MCF 10A (cell line): ENCODE results near the gene NDUFAF4. TPM values are rescaled to one million over a fixed set of nuclear protein-coding genes. Genes with fewer than 3 reads are reported as not detected.

Source experiments
- BruUV-seq: library from RNA; stranded (reverse); fragments of 400-500 nt; replicated peaks from 2 replicates; lab custom pipeline; 2021; lab: Mats Ljungman, UMichigan
- CTCF ChIA-PET: fragments of 300-600 bp; sonication (Branson Sonifier 250); formaldehyde crosslinking; extraction: SDS; loops from one replicate; lab custom pipeline; 2021; ENCODE audit warnings: antibody characterized with exemption, inconsistent platforms; lab: Yijun Ruan, JAX
- POLR2A ChIA-PET: fragments of 300-600, 350-650 bp; sonication (Branson Sonifier 250); formaldehyde crosslinking; extraction: SDS; loops from one replicate; lab custom pipeline; 2020; ENCODE audit warnings: antibody characterized with exemption, inconsistent platforms; lab: Yijun Ruan, JAX
- DNase-seq: peaks from one replicate; pipeline ENCODE4 v3.0.0-alpha.2; 2018; ENCODE audit not compliant: unreplicated experiment
- H3K27ac Mint-ChIP-seq: one replicate; pipeline ENCODE4 v1.8.0; 2022; ENCODE audit warnings: mild to moderate bottlenecking, low read depth, mixed read lengths; ENCODE audit not compliant: unreplicated experiment
- H3K27me3 Mint-ChIP-seq: one replicate; pipeline ENCODE4 v1.8.0; 2022; ENCODE audit warnings: mixed read lengths; ENCODE audit not compliant: insufficient read depth, unreplicated experiment
- H3K36me3 Mint-ChIP-seq: one replicate; pipeline ENCODE4 v1.8.0; 2022; ENCODE audit warnings: mild to moderate bottlenecking, moderate library complexity, mixed read lengths; ENCODE audit not compliant: insufficient read depth, unreplicated experiment
- H3K4me1 Mint-ChIP-seq: one replicate; pipeline ENCODE4 v1.8.0; 2022; ENCODE audit warnings: mixed read lengths; ENCODE audit not compliant: insufficient read depth, unreplicated experiment
- H3K4me3 Mint-ChIP-seq: one replicate; pipeline ENCODE4 v1.8.0; 2022; ENCODE audit warnings: mild to moderate bottlenecking, moderate library complexity, mixed read lengths; ENCODE audit not compliant: unreplicated experiment
- H3K9me3 Mint-ChIP-seq: one replicate; pipeline ENCODE4 v1.8.0; 2022; ENCODE audit warnings: mixed read lengths; ENCODE audit not compliant: unreplicated experiment
- CTCF ChIP-seq: fragments of 200-600 bp; IDR thresholded peaks from one replicate; pipeline ENCODE4 v1.8.0; 2022; ENCODE audit warnings: antibody characterized with exemption, mild to moderate bottlenecking; ENCODE audit not compliant: unreplicated experiment
- intact Hi-C: fragments of 100-400 bp; cut with micrococcal nuclease; formaldehyde crosslinking; loops from 2 replicates; pipeline ENCODE4 v1.14.1; 2022
- total RNA-seq: library from RNA; stranded (reverse); gene quantifications from 2 replicates; pipeline ENCODE4 v1.2.3, GENCODE V29; 2022

Gene NDUFAF4
- total RNA-seq, 1 experiment from 2014 or later = 42.5 TPM

GRCh38 chr6:96878143-96878542, 19.5 kb downstream of the NDUFAF4 start:
- Mint-ChIP-seq H3K4me3 (no peak overlapping the region), H3K27me3 (peaks cover 48% of the 10 kb centered on the region), H3K9me3 (no peaks in the 10 kb centered on the region), H3K36me3 (no peaks in the 10 kb centered on the region), H3K27ac (no peak overlapping the region), H3K4me1 (no peaks in the 10 kb centered on the region)
- BruUV-seq = no TSS peak
- ChIA-PET POLR2A (no interaction called here), CTCF (interaction anchor here (0.9 to 1.2 kb wide), 2 partner anchors 182 to 483 kb away, joined by 3 read pairs; no protein-coding TSS in a partner anchor)
- intact Hi-C loops = no loop called here
- DNase-seq = no peak
- TF ChIP-seq CTCF = no peak

GRCh38 chr6:96876886-96877545, 20.7 kb downstream of the NDUFAF4 start:
- DNase-seq = no peak
- TF ChIP-seq CTCF = no peak
- Mint-ChIP-seq H3K9me3 (no peaks in the 10 kb centered on the region), H3K27me3 (peaks cover 49% of the 10 kb centered on the region), H3K27ac (no peak overlapping the region), H3K36me3 (no peaks in the 10 kb centered on the region), H3K4me3 (no peak overlapping the region), H3K4me1 (no peaks in the 10 kb centered on the region)
- intact Hi-C loops = no loop called here
- ChIA-PET POLR2A (no interaction called here), CTCF (interaction anchor here (0.6 to 1.4 kb wide), 3 partner anchors 12 to 183 kb away, joined by 3 read pairs; no protein-coding TSS in a partner anchor)
- no TSS peak for BruUV-seq

- Mint-ChIP-seq H3K27ac (no peak overlapping the region), H3K36me3 (no peaks in the 10 kb centered on the region), H3K27me3 (peaks cover 78% of the 10 kb centered on the region), H3K9me3 (no peaks in the 10 kb centered on the region), H3K4me1 (no peaks in the 10 kb centered on the region), H3K4me3 (no peak overlapping the region)
- CTCF ChIA-PET = no interaction called here
- no peak for DNase-seq
- TF ChIP-seq CTCF = no peak
- intact Hi-C loops = no loop called here
- POLR2A ChIA-PET = no interaction called here
- BruUV-seq = no TSS peak
Measured at GRCh38 chr6:96872976-96873375, 24.7 kb downstream of the NDUFAF4 start.

GRCh38 chr6:96865055-96865405, 32.7 kb downstream of the NDUFAF4 start:
- POLR2A ChIA-PET = no interaction called here
- H3K27me3 Mint-ChIP-seq = peaks cover 80% of the 10 kb centered on the region

More at GRCh38 chr6:96865055-96865405, 32.7 kb downstream of the NDUFAF4 start:
- intact Hi-C loops = no loop called here
- CTCF ChIA-PET = interaction anchor here (0.7 kb wide), 1 partner anchor 12 kb away, joined by 3 read pairs; no protein-coding TSS in a partner anchor
- Mint-ChIP-seq H3K9me3 (no peaks in the 10 kb centered on the region), H3K27ac (no peak overlapping the region), H3K36me3 (no peaks in the 10 kb centered on the region), H3K4me3 (no peak overlapping the region), H3K4me1 (no peaks in the 10 kb centered on the region)
- no peak for TF ChIP-seq CTCF
- no peak for DNase-seq
- BruUV-seq = no TSS peak
